IPS-15b (cell line): ENCODE data around the gene PRDM2.

Experiments used
- H3K27me3 ChIP-seq: one replicate; pipeline ENCODE4 v1.6.1; 2013; ENCODE audit warnings: low read length; ENCODE audit not compliant: control insufficient read depth, insufficient read depth
- H3K36me3 ChIP-seq: one replicate; pipeline ENCODE4 v1.6.1; 2013; ENCODE audit warnings: low read length; ENCODE audit not compliant: control insufficient read depth, insufficient read depth
- H3K4me1 ChIP-seq: one replicate; pipeline ENCODE4 v1.6.1; 2013; ENCODE audit warnings: mild to moderate bottlenecking, low read length; ENCODE audit not compliant: control insufficient read depth, insufficient read depth
- H3K4me3 ChIP-seq: one replicate; pipeline ENCODE4 v1.5.1; 2013; ENCODE audit warnings: low read depth, low read length
- H3K9ac ChIP-seq: one replicate; pipeline ENCODE4 v1.6.1; 2013; ENCODE audit warnings: low read depth, mild to moderate bottlenecking, low read length
- H3K9me3 ChIP-seq: one replicate; pipeline ENCODE4 v1.6.1; 2013; ENCODE audit warnings: mild to moderate bottlenecking, low read length; ENCODE audit not compliant: control insufficient read depth, insufficient read depth

The PRDM2 gene

GRCh38 chr1:13760921-13761320, 60.9 kb downstream of the PRDM2 start:
- H3K4me1 ChIP-seq: peaks cover 32% of the 10 kb centered on the region
- no peaks in the 10 kb centered on the region for H3K36me3 ChIP-seq
- no peaks in the 10 kb centered on the region for H3K9me3 ChIP-seq
- H3K4me3 ChIP-seq: no peak overlapping the region
- H3K9ac ChIP-seq: no peak overlapping the region
- no peaks in the 10 kb centered on the region for H3K27me3 ChIP-seq

DNA sequence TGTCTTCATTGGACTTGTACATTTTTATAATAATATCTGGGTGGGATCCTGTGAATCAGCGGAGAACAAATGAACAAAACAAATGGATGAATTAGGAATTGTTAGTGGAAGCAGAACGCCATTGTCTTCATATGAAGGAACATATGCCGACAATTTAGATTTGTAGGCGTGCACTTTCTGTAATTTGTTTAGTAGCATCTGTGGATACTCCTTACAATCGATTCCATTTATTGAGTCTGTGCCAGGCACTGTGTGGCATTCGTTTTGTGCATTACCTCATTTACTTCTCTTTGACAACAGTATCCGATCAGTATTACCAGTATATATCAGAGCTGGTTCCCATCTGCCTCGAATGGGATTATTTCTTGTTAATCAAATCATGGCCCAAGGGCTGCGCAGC, 61.9 kb downstream of the PRDM2 start:
- Histone ChIP-seq H3K4me3 (no peak overlapping the region), H3K36me3 (no peaks in the 10 kb centered on the region), H3K9ac (no peak overlapping the region), H3K9me3 (no peaks in the 10 kb centered on the region), H3K4me1 (peaks cover 32% of the 10 kb centered on the region), H3K27me3 (no peaks in the 10 kb centered on the region)

GRCh38 chr1:13762642-13763041, 62.7 kb downstream of the PRDM2 start:
- no peak overlapping the region for H3K9ac ChIP-seq
- H3K4me1 ChIP-seq: peaks cover 32% of the 10 kb centered on the region
- no peaks in the 10 kb centered on the region for H3K27me3 ChIP-seq
- H3K9me3 ChIP-seq: no peaks in the 10 kb centered on the region
- H3K4me3 ChIP-seq: no peak overlapping the region
- H3K36me3 ChIP-seq: no peaks in the 10 kb centered on the region

DNA sequence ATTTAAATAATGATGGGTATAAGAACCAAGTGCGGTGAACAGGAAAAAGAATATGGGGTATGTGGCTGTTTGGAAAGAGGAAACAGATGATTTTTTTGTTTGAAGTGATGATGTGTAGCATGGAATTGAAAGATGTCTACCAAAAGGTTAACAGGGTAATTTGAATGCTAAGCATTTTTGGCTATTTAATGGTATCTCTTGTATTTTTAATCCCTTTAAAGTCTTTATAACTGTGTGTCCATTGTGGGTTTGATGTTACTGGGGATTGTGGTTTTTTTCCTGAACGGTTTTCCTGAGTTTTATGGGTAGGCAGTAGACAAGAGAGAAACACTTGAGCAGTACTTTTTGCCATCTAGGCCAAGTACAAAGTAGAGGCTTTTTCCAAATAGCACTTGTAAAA, 63.2 kb downstream of the PRDM2 start:
- H3K9me3 ChIP-seq: no peaks in the 10 kb centered on the region
- H3K36me3 ChIP-seq: no peaks in the 10 kb centered on the region
- peaks cover 32% of the 10 kb centered on the region for H3K4me1 ChIP-seq
- no peak overlapping the region for H3K4me3 ChIP-seq
- no peak overlapping the region for H3K9ac ChIP-seq
- H3K27me3 ChIP-seq: no peaks in the 10 kb centered on the region

- no peaks in the 10 kb centered on the region for H3K36me3 ChIP-seq
- no peak overlapping the region for H3K9ac ChIP-seq
- H3K4me1 ChIP-seq: peaks cover 32% of the 10 kb centered on the region
- no peaks in the 10 kb centered on the region for H3K9me3 ChIP-seq
- H3K27me3 ChIP-seq: no peaks in the 10 kb centered on the region
- H3K4me3 ChIP-seq: no peak overlapping the region
These were observed 64.0 kb downstream of the PRDM2 start for GRCh38 chr1:13763991-13764390.

GRCh38 chr1:13764588-13765332, 64.8 kb downstream of the PRDM2 start:
- no peak overlapping the region for H3K9ac ChIP-seq
- no peak overlapping the region for H3K4me3 ChIP-seq
- no peaks in the 10 kb centered on the region for H3K27me3 ChIP-seq
- no peaks in the 10 kb centered on the region for H3K9me3 ChIP-seq
- H3K36me3 ChIP-seq: no peaks in the 10 kb centered on the region
- peaks cover 32% of the 10 kb centered on the region for H3K4me1 ChIP-seq

GRCh38 chr1:13766592-13767564, 66.9 kb downstream of the PRDM2 start:
- H3K9ac ChIP-seq: no peak overlapping the region
- H3K4me1 ChIP-seq: peaks cover 20% of the 10 kb centered on the region
- H3K36me3 ChIP-seq: no peaks in the 10 kb centered on the region
- no peak overlapping the region for H3K4me3 ChIP-seq
- H3K9me3 ChIP-seq: no peaks in the 10 kb centered on the region
- H3K27me3 ChIP-seq: no peaks in the 10 kb centered on the region

GRCh38 chr1:13769212-13769611, 69.2 kb downstream of the PRDM2 start:
- no peak overlapping the region for H3K4me3 ChIP-seq
- no peaks in the 10 kb centered on the region for H3K9me3 ChIP-seq
- no peak overlapping the region for H3K9ac ChIP-seq
- H3K4me1 ChIP-seq: peaks cover 6% of the 10 kb centered on the region
- H3K27me3 ChIP-seq: no peaks in the 10 kb centered on the region
- no peaks in the 10 kb centered on the region for H3K36me3 ChIP-seq

- H3K4me1 ChIP-seq: peaks cover 3% of the 10 kb centered on the region
- H3K4me3 ChIP-seq: no peak overlapping the region
- no peaks in the 10 kb centered on the region for H3K27me3 ChIP-seq
- H3K9me3 ChIP-seq: no peaks in the 10 kb centered on the region
- H3K36me3 ChIP-seq: no peaks in the 10 kb centered on the region
- no peak overlapping the region for H3K9ac ChIP-seq
These were observed 69.8 kb downstream of the PRDM2 start for GRCh38 chr1:13769830-13770229.

DNA sequence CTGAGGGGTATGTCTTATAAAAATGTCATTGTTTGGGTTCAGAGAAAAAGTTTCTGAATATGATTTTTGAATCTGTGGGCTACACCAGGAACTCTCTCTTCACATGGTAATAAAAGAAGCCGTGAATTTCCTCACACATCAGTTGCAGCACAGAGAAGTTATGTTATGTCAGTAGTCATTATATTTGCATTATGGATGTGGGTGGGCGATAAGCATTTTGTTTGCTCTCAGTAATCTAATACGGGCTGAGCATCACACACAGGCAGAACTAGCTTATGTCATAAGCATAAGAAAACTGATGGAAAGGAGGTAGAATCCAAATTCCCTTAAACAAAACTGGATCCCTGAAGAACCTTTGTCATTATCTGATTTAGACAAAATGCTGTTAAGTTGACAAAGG, 70.8 kb downstream of the PRDM2 start:
- Histone ChIP-seq H3K9ac (no peak overlapping the region), H3K36me3 (no peaks in the 10 kb centered on the region), H3K4me1 (no peaks in the 10 kb centered on the region), H3K9me3 (no peaks in the 10 kb centered on the region), H3K27me3 (no peaks in the 10 kb centered on the region), H3K4me3 (no peak overlapping the region)

- no peak overlapping the region for H3K9ac ChIP-seq
- H3K4me3 ChIP-seq: no peak overlapping the region
- H3K36me3 ChIP-seq: no peaks in the 10 kb centered on the region
- H3K27me3 ChIP-seq: no peaks in the 10 kb centered on the region
- H3K9me3 ChIP-seq: no peaks in the 10 kb centered on the region
- no peaks in the 10 kb centered on the region for H3K4me1 ChIP-seq
These were observed 71.8 kb downstream of the PRDM2 start for GRCh38 chr1:13771745-13772144.

GRCh38 chr1:13772271-13772670, 72.3 kb downstream of the PRDM2 start:
- no peaks in the 10 kb centered on the region for H3K4me1 ChIP-seq
- no peak overlapping the region for H3K9ac ChIP-seq
- no peak overlapping the region for H3K4me3 ChIP-seq
- H3K9me3 ChIP-seq: no peaks in the 10 kb centered on the region
- H3K36me3 ChIP-seq: no peaks in the 10 kb centered on the region
- H3K27me3 ChIP-seq: no peaks in the 10 kb centered on the region
